GM12865 (cell line): ENCODE data around the gene SLC26A2.

ENCODE experiments used
- DNase-seq: peaks from one replicate; pipeline ENCODE4 v3.0.0; 2010; ENCODE audit warnings: low read depth
- H3K4me3 ChIP-seq: 2 replicates; pipeline ENCODE4 v1.5.1; 2011; ENCODE audit warnings: mild to moderate bottlenecking, low read depth, low read length, control low read depth
- CTCF ChIP-seq: IDR thresholded peaks from 2 replicates; pipeline ENCODE4 v1.5.1; 2011; ENCODE audit warnings: low read length, control low read depth, low read depth, inconsistent platforms; ENCODE audit not compliant: insufficient read depth; ENCODE audit errors: missing control alignments

SLC26A2 gene

GRCh38 chr5:149961957-149962409 is 1.4 kb downstream of the SLC26A2 start:
- DNase-seq = peak; percentile 13
- H3K4me3 ChIP-seq = no peak overlapping the region
- peak; percentile 23 for TF ChIP-seq CTCF

GRCh38 chr5:149962601-149963300 is 2.2 kb downstream of the SLC26A2 start:
- no peak for DNase-seq
- no peak for TF ChIP-seq CTCF
- no peak overlapping the region for H3K4me3 ChIP-seq

GRCh38 chr5:149963729-149964128 is 3.2 kb downstream of the SLC26A2 start:
- no peak overlapping the region for H3K4me3 ChIP-seq
- no peak for TF ChIP-seq CTCF
- DNase-seq = no peak

- no peak for TF ChIP-seq CTCF
- no peak for DNase-seq
- H3K4me3 ChIP-seq = no peak overlapping the region
Observed at GRCh38 chr5:149966946-149967345, 6.4 kb downstream of the SLC26A2 start.

- TF ChIP-seq CTCF = no peak
- no peak for DNase-seq
- no peak overlapping the region for H3K4me3 ChIP-seq
Observed at GRCh38 chr5:149969181-149969930, 8.8 kb downstream of the SLC26A2 start.

GRCh38 chr5:149975409-149975808 is 14.9 kb downstream of the SLC26A2 start:
- H3K4me3 ChIP-seq = no peak overlapping the region
- no peak for DNase-seq
- no peak for TF ChIP-seq CTCF

GRCh38 chr5:149979896-149980295 is 19.3 kb downstream of the SLC26A2 start:
- no peak overlapping the region for H3K4me3 ChIP-seq
- DNase-seq = no peak
- no peak for TF ChIP-seq CTCF
